Measurements from ENCODE around the gene LATS2.

The LATS2 gene

DNA sequence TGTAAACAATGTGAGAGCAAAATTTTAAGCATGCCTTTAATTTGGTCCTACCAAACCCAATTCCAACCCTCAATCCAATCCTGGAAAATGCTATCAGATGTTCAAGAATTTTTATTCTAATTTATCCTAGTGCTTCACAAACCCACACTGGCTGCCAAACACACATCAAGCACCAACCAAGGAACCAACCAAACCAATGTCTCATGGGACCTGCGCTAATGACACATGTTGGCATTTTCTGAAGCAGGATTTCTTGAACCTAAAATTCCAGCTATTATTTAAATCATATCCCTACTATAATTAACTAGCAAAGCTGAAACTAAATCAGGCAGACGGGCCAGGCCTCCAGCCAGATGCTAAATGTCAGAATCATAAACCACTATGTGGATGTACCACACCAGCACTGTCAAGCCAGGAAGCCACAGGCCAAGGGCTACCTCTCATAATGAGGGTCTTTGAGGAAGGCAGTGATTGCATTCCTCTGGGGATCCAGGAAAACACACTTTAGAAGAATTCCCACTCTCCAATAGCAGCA, 5.8 kb downstream of the LATS2 start:
- Histone ChIP-seq H3K4me2 (ENCODE audit: insufficient read depth, low read length, poor library complexity, severe bottlenecking) (no peak overlapping the region), H2AK5ac (ENCODE audit: low read depth, low read length) (no peak overlapping the region)

DNA sequence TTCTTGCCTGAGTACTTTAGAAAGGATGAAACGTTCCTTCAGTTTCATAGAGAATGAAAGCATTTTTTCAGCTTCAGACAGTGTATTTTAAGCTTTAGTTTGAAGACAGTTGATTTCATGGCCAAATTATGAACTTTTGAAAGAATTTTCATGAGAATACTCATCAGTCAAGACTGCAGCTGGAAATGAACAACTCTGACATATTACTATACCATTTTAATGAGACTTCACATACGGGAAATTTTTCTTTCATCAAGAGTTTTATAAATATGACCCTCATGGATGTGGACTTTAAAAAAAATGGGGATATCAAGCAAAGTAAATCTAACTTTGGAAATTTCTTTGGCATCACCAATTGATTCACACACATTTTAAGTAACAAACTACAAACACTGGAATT, 6.4 kb downstream of the LATS2 start:
- Histone ChIP-seq H3K4me1 (ENCODE audit: control insufficient read depth in 2 of 2, insufficient read depth in 1 of 2, low read depth in 1 of 2, low read length in 2 of 2) (peaks cover 0 to 4% of the 10 kb centered on the region in 2 donors), H3K4ac (ENCODE audit: low read length) (no peak overlapping the region), H3K79me1 (ENCODE audit: low read depth, low read length) (peaks cover 15% of the 10 kb centered on the region), H4K8ac (ENCODE audit: low read depth, low read length) (no peak overlapping the region), H2AFZ (ENCODE audit: low read length) (no peak overlapping the region), H3K18ac (ENCODE audit: low read length) (no peak overlapping the region), H3K14ac (ENCODE audit: low read length) (no peak overlapping the region), H2AK5ac (ENCODE audit: low read depth, low read length) (no peak overlapping the region), H3K27me3 (ENCODE audit: control insufficient read depth in 3 of 3, insufficient read depth in 3 of 3, low read depth in 1 of 3, low read length in 3 of 3) (no peaks in the 10 kb centered on the region), H3K9ac (ENCODE audit: low read depth, low read length, poor library complexity) (no peak overlapping the region), H4K91ac (ENCODE audit: low read depth, low read length, poor library complexity) (no peak overlapping the region), H3K36me3 (replicated peaks in 1 of 2; ENCODE audit: control insufficient read depth in 2 of 2, insufficient read depth in 2 of 2, low read length in 2 of 2) (peaks cover 3 to 34% of the 10 kb centered on the region in 2 donors), H2BK5ac (ENCODE audit: low read length) (no peak overlapping the region), H3K4me3 (ENCODE audit: low read length in 2 of 2) (no peak overlapping the region), H2BK12ac (ENCODE audit: low read length) (no peak overlapping the region), H3K4me2 (ENCODE audit: insufficient read depth, low read length, poor library complexity, severe bottlenecking) (no peak overlapping the region), H3K23ac (ENCODE audit: low read depth, low read length, poor library complexity) (no peak overlapping the region), H2BK15ac (ENCODE audit: low read length) (no peak overlapping the region), H2BK120ac (ENCODE audit: low read depth, low read length) (no peak overlapping the region), H3K9me3 (replicated peaks in 1 of 2; ENCODE audit: control insufficient read depth in 2 of 2, insufficient read depth in 1 of 2, low read depth in 1 of 2, low read length in 2 of 2) (no peaks in the 10 kb centered on the region), H3K27ac (replicated peaks; ENCODE audit: low read length) (no peak overlapping the region)
- DNase-seq (ENCODE audit: low spot score) = no peak
- WGBS, 2 donors (ENCODE audit: extremely low coverage in 2 of 2, insufficient read length in 2 of 2, insufficient replicate concordance in 1 of 2) = no CpG with 5 or more reads among the region's 2 CpGs

More for the DNA sequence above, 5.8 kb downstream of the LATS2 start:
- no peak overlapping the region for H3K4ac ChIP-seq (ENCODE audit: low read length)
- no peak overlapping the region for H2BK120ac ChIP-seq (ENCODE audit: low read depth, low read length)
- DNase-seq (ENCODE audit: low spot score) = no peak
- H3K27ac ChIP-seq (replicated peaks; ENCODE audit: low read length) = no peak overlapping the region
- no peak overlapping the region for H3K23ac ChIP-seq (ENCODE audit: low read depth, low read length, poor library complexity)
- H2BK5ac ChIP-seq (ENCODE audit: low read length) = no peak overlapping the region
- H3K27me3 ChIP-seq (ENCODE audit: control insufficient read depth in 3 of 3, insufficient read depth in 3 of 3, low read depth in 1 of 3, low read length in 3 of 3) = no peaks in the 10 kb centered on the region
- no peak overlapping the region for H3K18ac ChIP-seq (ENCODE audit: low read length)
- H2AFZ ChIP-seq (ENCODE audit: low read length) = no peak overlapping the region
- H3K4me3 ChIP-seq (ENCODE audit: low read length in 2 of 2) = no peak overlapping the region
- no peak overlapping the region for H2BK12ac ChIP-seq (ENCODE audit: low read length)
- no peaks in the 10 kb centered on the region for H3K9me3 ChIP-seq (replicated peaks in 1 of 2; ENCODE audit: control insufficient read depth in 2 of 2, insufficient read depth in 1 of 2, low read depth in 1 of 2, low read length in 2 of 2)
- no peak overlapping the region for H2BK15ac ChIP-seq (ENCODE audit: low read length)
- no CpG with 5 or more reads among the region's 2 CpGs for WGBS, 2 donors (ENCODE audit: extremely low coverage in 2 of 2, insufficient read length in 2 of 2, insufficient replicate concordance in 1 of 2)
- H4K91ac ChIP-seq (ENCODE audit: low read depth, low read length, poor library complexity) = no peak overlapping the region
- peaks cover 0 to 4% of the 10 kb centered on the region in 2 donors for H3K4me1 ChIP-seq (ENCODE audit: control insufficient read depth in 2 of 2, insufficient read depth in 1 of 2, low read depth in 1 of 2, low read length in 2 of 2)
- no peak overlapping the region for H3K14ac ChIP-seq (ENCODE audit: low read length)
- peaks cover 3 to 34% of the 10 kb centered on the region in 2 donors for H3K36me3 ChIP-seq (replicated peaks in 1 of 2; ENCODE audit: control insufficient read depth in 2 of 2, insufficient read depth in 2 of 2, low read length in 2 of 2)
- no peak overlapping the region for H3K9ac ChIP-seq (ENCODE audit: low read depth, low read length, poor library complexity)
- H3K79me1 ChIP-seq (ENCODE audit: low read depth, low read length) = peaks cover 19% of the 10 kb centered on the region
- H4K8ac ChIP-seq (ENCODE audit: low read depth, low read length) = no peak overlapping the region

DNA sequence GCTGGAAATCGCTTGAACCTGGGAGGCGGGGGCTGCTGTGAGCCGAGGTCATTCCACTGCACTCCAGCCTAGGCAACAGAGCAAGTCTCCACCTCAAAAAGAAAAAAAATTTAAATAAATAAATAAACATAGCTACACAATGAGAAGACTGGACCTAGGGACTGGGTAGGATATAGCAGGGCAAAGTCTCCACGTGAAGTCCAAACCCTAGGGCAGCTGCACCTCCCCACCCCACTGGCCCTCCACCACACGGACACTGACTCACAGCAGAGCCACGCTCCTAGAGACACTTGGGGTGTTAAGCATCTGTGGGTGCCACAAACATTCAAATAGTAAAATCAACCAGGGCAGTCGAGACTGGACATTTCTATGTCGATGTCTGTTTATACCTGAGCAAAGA, 7.1 kb downstream of the LATS2 start:
- Histone ChIP-seq H2BK15ac (ENCODE audit: low read length) (no peak overlapping the region), H2AFZ (ENCODE audit: low read length) (no peak overlapping the region), H2AK5ac (ENCODE audit: low read depth, low read length) (no peak overlapping the region), H3K36me3 (replicated peaks in 1 of 2; ENCODE audit: control insufficient read depth in 2 of 2, insufficient read depth in 2 of 2, low read length in 2 of 2) (peaks cover 3 to 31% of the 10 kb centered on the region in 2 donors), H3K14ac (ENCODE audit: low read length) (no peak overlapping the region), H3K4me2 (ENCODE audit: insufficient read depth, low read length, poor library complexity, severe bottlenecking) (no peak overlapping the region), H3K23ac (ENCODE audit: low read depth, low read length, poor library complexity) (no peak overlapping the region), H3K79me1 (ENCODE audit: low read depth, low read length) (peaks cover 11% of the 10 kb centered on the region), H3K27me3 (ENCODE audit: control insufficient read depth in 3 of 3, insufficient read depth in 3 of 3, low read depth in 1 of 3, low read length in 3 of 3) (no peaks in the 10 kb centered on the region), H3K9ac (ENCODE audit: low read depth, low read length, poor library complexity) (no peak overlapping the region), H4K8ac (ENCODE audit: low read depth, low read length) (no peak overlapping the region), H3K4ac (ENCODE audit: low read length) (no peak overlapping the region), H2BK120ac (ENCODE audit: low read depth, low read length) (no peak overlapping the region), H3K4me1 (ENCODE audit: control insufficient read depth in 2 of 2, insufficient read depth in 1 of 2, low read depth in 1 of 2, low read length in 2 of 2) (peaks cover 0 to 4% of the 10 kb centered on the region in 2 donors), H3K27ac (replicated peaks; ENCODE audit: low read length) (no peak overlapping the region), H4K91ac (ENCODE audit: low read depth, low read length, poor library complexity) (no peak overlapping the region), H3K18ac (ENCODE audit: low read length) (no peak overlapping the region), H2BK12ac (ENCODE audit: low read length) (no peak overlapping the region), H2BK5ac (ENCODE audit: low read length) (no peak overlapping the region), H3K4me3 (ENCODE audit: low read length in 2 of 2) (no peak overlapping the region), H3K9me3 (replicated peaks in 1 of 2; ENCODE audit: control insufficient read depth in 2 of 2, insufficient read depth in 1 of 2, low read depth in 1 of 2, low read length in 2 of 2) (no peaks in the 10 kb centered on the region)
- no peak for DNase-seq (ENCODE audit: low spot score)
- no CpG with 5 or more reads among the region's 8 CpGs for WGBS, 2 donors (ENCODE audit: extremely low coverage in 2 of 2, insufficient read length in 2 of 2, insufficient replicate concordance in 1 of 2)

DNA sequence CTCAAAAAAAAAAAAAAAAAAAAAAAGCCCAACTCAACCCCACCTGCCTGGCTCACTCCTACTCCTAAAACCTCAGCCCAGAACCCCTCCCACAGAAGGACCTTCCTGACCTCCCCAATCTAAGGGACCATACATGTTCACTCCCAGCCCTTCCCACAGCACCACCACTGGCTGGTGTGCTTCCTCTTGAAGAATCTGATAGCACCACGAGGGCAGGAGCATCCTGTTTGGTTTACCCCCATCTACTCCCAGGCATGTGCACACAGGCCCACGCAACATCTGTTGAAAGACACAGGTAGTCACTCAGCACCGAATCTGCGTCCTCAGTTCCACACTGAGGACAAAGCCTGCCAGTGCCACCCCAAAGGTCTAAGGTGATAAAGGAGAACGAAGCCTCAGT, 8.2 kb downstream of the LATS2 start:
- no peak for DNase-seq (ENCODE audit: low spot score)
- H2BK120ac ChIP-seq (ENCODE audit: low read depth, low read length) = no peak overlapping the region
- no peak overlapping the region for H3K27ac ChIP-seq (replicated peaks; ENCODE audit: low read length)
- H3K79me1 ChIP-seq (ENCODE audit: low read depth, low read length) = peaks cover 11% of the 10 kb centered on the region
- H3K4me1 ChIP-seq (ENCODE audit: control insufficient read depth in 2 of 2, insufficient read depth in 1 of 2, low read depth in 1 of 2, low read length in 2 of 2) = peaks cover 0 to 4% of the 10 kb centered on the region in 2 donors
- no peaks in the 10 kb centered on the region for H3K9me3 ChIP-seq (replicated peaks in 1 of 2; ENCODE audit: control insufficient read depth in 2 of 2, insufficient read depth in 1 of 2, low read depth in 1 of 2, low read length in 2 of 2)
- no peak overlapping the region for H3K18ac ChIP-seq (ENCODE audit: low read length)
- H3K14ac ChIP-seq (ENCODE audit: low read length) = no peak overlapping the region
- peaks cover 3 to 34% of the 10 kb centered on the region in 2 donors for H3K36me3 ChIP-seq (replicated peaks in 1 of 2; ENCODE audit: control insufficient read depth in 2 of 2, insufficient read depth in 2 of 2, low read length in 2 of 2)
- H4K8ac ChIP-seq (ENCODE audit: low read depth, low read length) = no peak overlapping the region
- no peak overlapping the region for H2BK5ac ChIP-seq (ENCODE audit: low read length)
- H3K4me3 ChIP-seq (ENCODE audit: low read length in 2 of 2) = no peak overlapping the region
- H3K4ac ChIP-seq (ENCODE audit: low read length) = no peak overlapping the region
- H3K9ac ChIP-seq (ENCODE audit: low read depth, low read length, poor library complexity) = no peak overlapping the region
- no peaks in the 10 kb centered on the region for H3K27me3 ChIP-seq (ENCODE audit: control insufficient read depth in 3 of 3, insufficient read depth in 3 of 3, low read depth in 1 of 3, low read length in 3 of 3)
- no peak overlapping the region for H3K4me2 ChIP-seq (ENCODE audit: insufficient read depth, low read length, poor library complexity, severe bottlenecking)
- H4K91ac ChIP-seq (ENCODE audit: low read depth, low read length, poor library complexity) = no peak overlapping the region
- no CpG with 5 or more reads among the region's 5 CpGs for WGBS, 2 donors (ENCODE audit: extremely low coverage in 2 of 2, insufficient read length in 2 of 2, insufficient replicate concordance in 1 of 2)
- H3K23ac ChIP-seq (ENCODE audit: low read depth, low read length, poor library complexity) = no peak overlapping the region
- no peak overlapping the region for H2AFZ ChIP-seq (ENCODE audit: low read length)
- no peak overlapping the region for H2BK15ac ChIP-seq (ENCODE audit: low read length)
- H2AK5ac ChIP-seq (ENCODE audit: low read depth, low read length) = no peak overlapping the region
- H2BK12ac ChIP-seq (ENCODE audit: low read length) = no peak overlapping the region
